Spleen (tissue), 11 donors: ENCODE data around the gene RALB. TPM values are rescaled to one million over a fixed set of nuclear protein-coding genes. Genes with fewer than 3 reads are reported as not detected.

Source experiments
- DNase-seq: peaks from one replicate; pipeline ENCODE4 v3.0.0-alpha.2; 2020
- H3K27ac ChIP-seq, 8 donors: fragments of 200-600 bp; sonication (generic) in 7 of 8; 1 replicate in 4 of 8; 2 replicates in 4 of 8; pipeline versions ENCODE4 v1.5.0 to v1.8.0; 2016 to 2021; ENCODE audit warnings: inconsistent platforms in 4 of 8, mild to moderate bottlenecking in 4 of 8, moderate library complexity in 1 of 8
- H3K27me3 ChIP-seq, 7 donors: fragments of 200-600 bp; sonication (generic) in 6 of 7; replicated peaks in 1 of 7; 1 replicate in 4 of 7; 2 replicates in 3 of 7; pipeline versions ENCODE4 v1.5.0 to v1.8.0; 2016 to 2021; ENCODE audit warnings: inconsistent platforms in 3 of 7, mild to moderate bottlenecking in 1 of 7
- H3K36me3 ChIP-seq, 6 donors: fragments of 200-600 bp; sonication (generic) in 5 of 6; 1 replicate in 4 of 6; 2 replicates in 2 of 6; pipeline versions ENCODE4 v1.5.0 to v1.8.0; 2016 to 2021; ENCODE audit warnings: inconsistent platforms in 2 of 6
- H3K4me1 ChIP-seq, 6 donors: fragments of 200-600 bp; sonication (generic) in 5 of 6; 1 replicate in 3 of 6; 2 replicates in 3 of 6; pipeline versions ENCODE4 v1.5.0 to v1.8.0; 2016 to 2021; ENCODE audit warnings: inconsistent platforms in 3 of 6
- H3K4me3 ChIP-seq, 8 donors: fragments of 200-600 bp; sonication (generic) in 7 of 8; 1 replicate in 4 of 8; 2 replicates in 4 of 8; pipeline versions ENCODE4 v1.5.0 to v1.8.0; 2016 to 2021; ENCODE audit warnings: inconsistent platforms in 4 of 8, mild to moderate bottlenecking in 4 of 8, moderate library complexity in 2 of 8
- H3K9me3 ChIP-seq, 8 donors: fragments of 200-600 bp; sonication (generic) in 7 of 8; 1 replicate in 4 of 8; 2 replicates in 4 of 8; pipeline versions ENCODE4 v1.5.0 to v1.8.0; 2016 to 2021; ENCODE audit warnings: inconsistent platforms in 4 of 8
- POLR2A ChIP-seq, 3 donors: fragments of 450-650 bp; IDR thresholded peaks; one replicate each; pipeline ENCODE4 v1.5.1; 2017; ENCODE audit warnings: antibody characterized with exemption in 3 of 3, mild to moderate bottlenecking in 1 of 3
- POLR2AphosphoS5 ChIP-seq, 3 donors: sonication (generic); formaldehyde crosslinking; IDR thresholded peaks; one replicate each; pipeline ENCODE4 v1.5.1; 2017; ENCODE audit warnings: antibody characterized with exemption in 3 of 3
- WGBS, 5 donors: extraction: QIAGEN DNeasy Blood & Tissue Kit in 3 of 5; methylation state at CpG; one replicate each; pipeline versions ENCODE4 v1.1.5 to v1.1.7; 2013 to 2018; 5-methylcytosine and 5-hydroxymethylcytosine counted together
- intact Hi-C: fragments of 100-400 bp; cut with DNase I; formaldehyde crosslinking; loops from one replicate; pipeline ENCODE4 v1.15.0; 2023; ENCODE audit warnings: low total_unique reads
- polyA plus RNA-seq, 3 donors: library from polyadenylated mRNA; stranded (reverse); fragments of 200-250 nt; gene quantifications; one replicate each; pipeline ENCODE4 v1.2.1, GENCODE V29; 2013
- total RNA-seq, 7 donors: library from RNA; depleted of rRNA in 3 of 7; stranded (reverse); fragments of >200 nt in 3 of 7; fragmentation: NEBNext Ultra II Directional in 4 of 7; extraction: Animal tissue kit (Norgen Biotek cat#: 25700) in 4 of 7; gene quantifications; one replicate each; pipeline versions ENCODE4 v1.1.0 to v1.2.1, GENCODE V29; 2016 to 2021
- TF ChIP-seq, protein P1 (sequence below), 11 experiments: fragments of 200-600 bp in 7 of 11; fragments of 450-650 bp in 4 of 11; sonication (generic) in 4 of 11; IDR thresholded peaks in 8 of 11; conservative IDR thresholded peaks in 3 of 11; 1 replicate in 7 of 11; 2 replicates in 4 of 11; pipeline versions ENCODE4 v1.4.0 to v1.8.0; 2016 to 2021; ENCODE audit warnings: antibody characterized with exemption in 11 of 11, inconsistent platforms in 4 of 11, mild to moderate bottlenecking in 1 of 11
- donor health status: healthy with polysubstance abuse.
- donor health status: DM: no; HTN: no; CAD: no; lungs with moderate emphysema.
- donor health status: DM: no; HTN: no; CAD: no.
- donor health status: Bipolar disorder and iron deficiency.
- donor health status: healthy.
- donor health status: DM: no; HTN: no; CAD: no.
- donor health status: DM: yes; HTN: yes; CAD: no.

RALB gene
- total and polyA plus RNA-seq, 10 donors, result 26.6 to 126 (median 79.5) TPM

DNA sequence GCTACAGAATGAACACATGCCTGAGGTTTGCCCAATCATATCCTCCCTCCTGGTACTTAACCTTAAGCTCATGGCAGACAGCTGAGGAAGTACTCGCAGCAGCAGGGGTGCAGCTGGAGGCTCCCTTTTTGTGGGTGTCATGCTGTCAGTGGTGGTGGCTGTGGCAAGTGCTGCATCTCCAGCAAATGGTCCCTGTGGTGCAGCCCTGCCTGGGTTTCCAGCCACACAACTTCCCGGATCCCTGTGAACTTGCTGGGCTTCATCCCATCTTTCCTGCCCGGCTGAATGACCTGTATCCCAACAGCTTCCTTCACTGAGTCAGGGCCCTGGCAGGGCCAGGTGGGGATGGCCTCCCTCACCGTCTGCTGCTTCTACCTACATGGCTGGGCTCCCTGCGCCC is 34.5 kb upstream of the RALB start:
- intact Hi-C loops, result no loop called here
- no peak overlapping the region for H3K27ac ChIP-seq
- no peaks in the 10 kb centered on the region for H3K27me3 ChIP-seq
- H3K4me1 ChIP-seq, result peaks cover 5 to 41% (median 31%) of the 10 kb centered on the region in 6 donors
- H3K9me3 ChIP-seq, result peaks cover 0 to 6% (median 0%) of the 10 kb centered on the region in 8 donors
- H3K4me3 ChIP-seq, result no peak overlapping the region
- DNase-seq, result peak; percentile 66
- TF ChIP-seq POLR2AphosphoS5 (IDR thresholded peaks at IDR 0.05), result no peak
- peaks cover 0 to 40% (median 7%) of the 10 kb centered on the region in 6 donors for H3K36me3 ChIP-seq
- WGBS, 5 donors, result 87 to 99% (median 94%) methylated on average over 5 of the region's 5 CpGs

DNA sequence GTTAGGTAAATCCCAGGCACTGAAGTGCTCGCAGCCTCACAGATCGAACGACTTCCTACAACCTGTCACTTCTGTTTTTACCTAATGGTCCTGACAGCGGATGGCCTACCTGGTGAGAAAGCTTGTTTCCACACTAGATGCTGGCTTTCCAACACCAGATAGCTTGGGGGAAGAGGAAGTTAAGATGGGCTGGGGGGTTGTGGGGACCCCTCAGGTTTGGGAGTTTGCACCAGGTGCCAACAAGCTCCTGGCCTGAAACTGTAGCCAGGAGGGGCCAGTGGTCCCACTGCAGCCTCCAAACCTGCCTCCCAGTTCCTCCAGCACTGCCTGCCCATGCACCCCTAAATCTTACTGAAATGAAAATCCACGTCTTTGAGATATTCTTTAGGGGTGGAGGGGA is 33.4 kb upstream of the RALB start:
- no peak overlapping the region for H3K4me3 ChIP-seq
- TF ChIP-seq POLR2AphosphoS5 (IDR thresholded peaks at IDR 0.05), result no peak
- no peak for TF ChIP-seq POLR2A (IDR thresholded peaks at IDR 0.05)
- TF ChIP-seq, protein P1, sequence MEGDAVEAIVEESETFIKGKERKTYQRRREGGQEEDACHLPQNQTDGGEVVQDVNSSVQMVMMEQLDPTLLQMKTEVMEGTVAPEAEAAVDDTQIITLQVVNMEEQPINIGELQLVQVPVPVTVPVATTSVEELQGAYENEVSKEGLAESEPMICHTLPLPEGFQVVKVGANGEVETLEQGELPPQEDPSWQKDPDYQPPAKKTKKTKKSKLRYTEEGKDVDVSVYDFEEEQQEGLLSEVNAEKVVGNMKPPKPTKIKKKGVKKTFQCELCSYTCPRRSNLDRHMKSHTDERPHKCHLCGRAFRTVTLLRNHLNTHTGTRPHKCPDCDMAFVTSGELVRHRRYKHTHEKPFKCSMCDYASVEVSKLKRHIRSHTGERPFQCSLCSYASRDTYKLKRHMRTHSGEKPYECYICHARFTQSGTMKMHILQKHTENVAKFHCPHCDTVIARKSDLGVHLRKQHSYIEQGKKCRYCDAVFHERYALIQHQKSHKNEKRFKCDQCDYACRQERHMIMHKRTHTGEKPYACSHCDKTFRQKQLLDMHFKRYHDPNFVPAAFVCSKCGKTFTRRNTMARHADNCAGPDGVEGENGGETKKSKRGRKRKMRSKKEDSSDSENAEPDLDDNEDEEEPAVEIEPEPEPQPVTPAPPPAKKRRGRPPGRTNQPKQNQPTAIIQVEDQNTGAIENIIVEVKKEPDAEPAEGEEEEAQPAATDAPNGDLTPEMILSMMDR (IDR thresholded peaks at IDR 0.05 in 8 of 11, conservative IDR thresholded peaks at IDR 0.05 in 3 of 11), result no peak
- WGBS, 5 donors, result 83 to 94% (median 90%) methylated on average over 5 of the region's 5 CpGs
- peaks cover 0 to 6% (median 0%) of the 10 kb centered on the region in 8 donors for H3K9me3 ChIP-seq
- DNase-seq, result peak; percentile 41
- intact Hi-C loops, result no loop called here
- no peaks in the 10 kb centered on the region for H3K27me3 ChIP-seq
- H3K36me3 ChIP-seq, result peaks cover 0 to 40% (median 7%) of the 10 kb centered on the region in 6 donors
- H3K4me1 ChIP-seq, result peaks cover 9 to 50% (median 39%) of the 10 kb centered on the region in 6 donors
- no peak overlapping the region for H3K27ac ChIP-seq

DNA sequence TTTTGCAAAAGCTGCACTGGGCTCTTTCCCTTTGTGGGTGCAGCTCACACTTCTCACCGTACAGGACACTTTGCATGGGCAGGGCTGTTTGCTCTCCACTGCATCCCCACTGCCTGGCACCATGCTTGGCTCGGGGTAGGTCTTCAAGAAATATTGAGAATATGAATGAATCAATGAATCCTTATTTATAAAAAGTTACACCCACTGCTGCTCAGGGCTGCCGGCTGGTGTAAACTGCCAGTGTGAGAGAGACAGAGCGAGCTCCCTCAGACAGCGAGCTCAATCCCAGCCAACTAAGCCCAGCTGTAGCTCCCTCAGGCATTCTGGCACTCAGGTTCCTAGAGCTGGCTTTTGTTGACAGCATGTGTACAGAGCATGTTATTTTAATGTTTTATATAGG is 32.9 kb upstream of the RALB start:
- no peak overlapping the region for H3K4me3 ChIP-seq
- intact Hi-C loops, result no loop called here
- peaks cover 0 to 40% (median 7%) of the 10 kb centered on the region in 6 donors for H3K36me3 ChIP-seq
- peaks cover 9 to 55% (median 42%) of the 10 kb centered on the region in 6 donors for H3K4me1 ChIP-seq
- DNase-seq, result peak; percentile 46
- WGBS, 5 donors, result 94 to 99% (median 96%) methylated on average over 5 of the region's 5 CpGs
- H3K27me3 ChIP-seq, result no peaks in the 10 kb centered on the region
- no peak overlapping the region for H3K27ac ChIP-seq
- no peak for TF ChIP-seq POLR2AphosphoS5 (IDR thresholded peaks at IDR 0.05)
- H3K9me3 ChIP-seq, result peaks cover 0 to 6% (median 0%) of the 10 kb centered on the region in 8 donors

DNA sequence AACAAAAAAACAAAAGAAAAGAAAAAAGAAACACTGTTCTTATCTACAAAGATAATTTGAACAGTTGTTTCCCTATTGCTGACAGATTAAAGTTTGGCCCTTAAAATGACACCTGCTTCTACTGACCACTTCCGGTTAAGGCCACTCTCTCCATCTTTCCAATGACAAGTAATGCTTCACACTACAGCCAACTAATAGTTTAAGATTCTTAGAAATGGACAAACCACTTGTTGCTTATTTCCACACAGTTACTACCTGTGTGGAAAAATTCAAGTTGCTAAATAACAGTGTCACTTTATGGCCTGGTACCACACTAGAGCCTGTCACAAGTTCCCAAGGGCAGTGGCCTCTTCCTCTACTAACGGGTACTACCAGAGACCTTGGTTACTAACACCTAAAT is 31.9 kb upstream of the RALB start:
- Histone ChIP-seq H3K9me3 (peaks cover 0 to 6% (median 0%) of the 10 kb centered on the region in 8 donors), H3K27ac (peak overlapping the region in 3 of 8 donors; percentile 19 to 44 (median 25)), H3K27me3 (no peaks in the 10 kb centered on the region), H3K36me3 (peaks cover 0 to 39% (median 7%) of the 10 kb centered on the region in 6 donors), H3K4me3 (no peak overlapping the region), H3K4me1 (peaks cover 9 to 63% (median 42%) of the 10 kb centered on the region in 6 donors)
- intact Hi-C loops, result no loop called here
- WGBS, 5 donors, result 47 to 63% (median 55%) methylated on average over 2 of the region's 2 CpGs
- TF ChIP-seq POLR2AphosphoS5 (IDR thresholded peaks at IDR 0.05) (no peak), POLR2A (IDR thresholded peaks at IDR 0.05) (no peak)
- TF ChIP-seq, protein P1 (IDR thresholded peaks at IDR 0.05 in 8 of 11, conservative IDR thresholded peaks at IDR 0.05 in 3 of 11), result no peak
- no peak for DNase-seq

DNA sequence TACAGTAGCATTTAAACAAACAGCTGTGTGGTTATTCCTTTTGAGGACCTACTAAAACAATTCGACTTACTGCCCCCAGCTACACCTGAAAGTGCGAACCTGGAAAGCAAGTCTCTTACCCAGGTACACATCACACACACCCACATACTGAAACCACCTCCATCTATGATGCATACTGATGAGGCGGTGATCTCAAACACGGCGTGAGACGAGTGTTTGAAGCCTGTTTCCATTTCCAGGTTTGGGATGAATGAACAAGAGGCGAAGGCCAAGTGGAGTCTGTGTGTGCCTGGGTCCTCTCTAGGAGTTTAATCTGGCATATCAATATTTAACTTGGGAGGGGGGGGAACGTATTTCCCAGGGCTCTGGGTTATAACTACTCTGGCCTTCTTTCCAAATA is 31.0 kb upstream of the RALB start:
- H3K36me3 ChIP-seq, result peaks cover 0 to 33% (median 7%) of the 10 kb centered on the region in 6 donors
- DNase-seq, result peak; percentile 22
- peaks cover 0 to 6% (median 0%) of the 10 kb centered on the region in 8 donors for H3K9me3 ChIP-seq
- WGBS, 5 donors, result 93 to 97% (median 93%) methylated on average over 8 of the region's 8 CpGs
- TF ChIP-seq POLR2A (IDR thresholded peaks at IDR 0.05), result no peak
- TF ChIP-seq, protein P1 (IDR thresholded peaks at IDR 0.05 in 8 of 11, conservative IDR thresholded peaks at IDR 0.05 in 3 of 11), result no peak
- TF ChIP-seq POLR2AphosphoS5 (IDR thresholded peaks at IDR 0.05), result no peak
- H3K4me1 ChIP-seq, result peaks cover 9 to 63% (median 42%) of the 10 kb centered on the region in 6 donors
- no peaks in the 10 kb centered on the region for H3K27me3 ChIP-seq
- no peak overlapping the region for H3K4me3 ChIP-seq
- intact Hi-C loops, result no loop called here
- peak overlapping the region in 2 of 8 donors; percentile 19 to 44 for H3K27ac ChIP-seq
